ENCODE results near the gene RXRA.

The RXRA gene

GRCh38 chr9:134396825-134397224, 70.6 kb downstream of the RXRA start:
- DNase-seq (ENCODE audit: low read depth, low spot score), result no peak

GRCh38 chr9:134398756-134399155, 72.5 kb downstream of the RXRA start:
- no peak for DNase-seq (ENCODE audit: low read depth, low spot score)

GRCh38 chr9:134399435-134400056, 73.3 kb downstream of the RXRA start:
- no peak for DNase-seq (ENCODE audit: low read depth, low spot score)

GRCh38 chr9:134400283-134400682, 74.0 kb downstream of the RXRA start:
- DNase-seq (ENCODE audit: low read depth, low spot score), result no peak

- DNase-seq (ENCODE audit: low read depth, low spot score), result no peak
Measured at GRCh38 chr9:134401391-134401790, 75.1 kb downstream of the RXRA start.

GRCh38 chr9:134402182-134402581, 75.9 kb downstream of the RXRA start:
- DNase-seq (ENCODE audit: low read depth, low spot score), result no peak

- DNase-seq (ENCODE audit: low read depth, low spot score), result no peak
Measured at GRCh38 chr9:134403292-134403681, 77.0 kb downstream of the RXRA start.

GRCh38 chr9:134403682-134404301, 77.5 kb downstream of the RXRA start:
- no peak for DNase-seq (ENCODE audit: low read depth, low spot score)

- DNase-seq (ENCODE audit: low read depth, low spot score), result no peak
Measured at GRCh38 chr9:134404376-134405358, 78.4 kb downstream of the RXRA start.

- DNase-seq (ENCODE audit: low read depth, low spot score), result no peak
Measured at GRCh38 chr9:134405527-134405926, 79.3 kb downstream of the RXRA start.

- DNase-seq (ENCODE audit: low read depth, low spot score), result no peak
Measured at GRCh38 chr9:134406366-134407120, 80.3 kb downstream of the RXRA start.

- peak; percentile 68 for DNase-seq (ENCODE audit: low read depth, low spot score)
Measured at GRCh38 chr9:134407121-134407779, 81.0 kb downstream of the RXRA start.

- no peak for DNase-seq (ENCODE audit: low read depth, low spot score)
Measured at GRCh38 chr9:134408389-134408788, 82.1 kb downstream of the RXRA start.

GRCh38 chr9:134408939-134409737, 82.9 kb downstream of the RXRA start:
- DNase-seq (ENCODE audit: low read depth, low spot score), result no peak

GRCh38 chr9:134410071-134410834, 84.0 kb downstream of the RXRA start:
- DNase-seq (ENCODE audit: low read depth, low spot score), result no peak

- no peak for DNase-seq (ENCODE audit: low read depth, low spot score)
Measured at GRCh38 chr9:134410835-134411217, 84.6 kb downstream of the RXRA start.

- DNase-seq (ENCODE audit: low read depth, low spot score), result no peak
Measured at GRCh38 chr9:134411440-134412297, 85.4 kb downstream of the RXRA start.

- DNase-seq (ENCODE audit: low read depth, low spot score), result no peak
Measured at GRCh38 chr9:134412298-134412711, 86.0 kb downstream of the RXRA start.

Data from brain pericyte (primary cell).